Measurements from ENCODE around the gene NEDD8.

DNA sequence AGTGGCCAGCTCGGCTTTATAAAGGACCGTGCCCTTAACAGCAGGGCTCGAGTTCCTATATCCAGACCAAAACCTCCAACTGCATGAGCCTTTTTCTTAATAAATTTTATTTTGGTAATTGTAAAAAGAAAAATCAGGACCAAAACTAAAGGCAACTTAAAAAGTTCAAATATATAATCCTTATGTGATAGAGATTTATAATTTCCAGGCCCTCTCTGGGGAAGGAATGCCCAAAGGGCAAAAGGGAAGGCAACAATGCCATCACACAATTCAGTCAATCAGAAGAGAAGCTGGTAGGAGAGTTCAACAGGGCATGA, 43.1 kb downstream of the NEDD8 start:
- TF ChIP-seq CTCF (IDR thresholded peaks at IDR 0.05), result no peak
- no peak for TF ChIP-seq POLR2AphosphoS5 (IDR thresholded peaks at IDR 0.05)
- no peak for TF ChIP-seq POLR2A (IDR thresholded peaks at IDR 0.05)
- no peak for TF ChIP-seq EP300 (IDR thresholded peaks at IDR 0.05)
